Testis (tissue), 3 donors: ENCODE results near the gene ABAT. TPM values are rescaled to one million over a fixed set of nuclear protein-coding genes. Genes with fewer than 3 reads are reported as not detected.
A peak's percentile ranks its signal among the peaks of the same experiment; 100 is the strongest.

Experiments used
- DNase-seq: peaks from one replicate; pipeline ENCODE4 v3.0.0-alpha.2; 2019
- H3K27ac ChIP-seq, 2 donors: fragments of 200-600 bp; sonication (generic); one replicate each; pipeline ENCODE4 v1.5.1; 2019
- H3K27me3 ChIP-seq: fragments of 200-600 bp; sonication (generic); one replicate; pipeline ENCODE4 v1.5.1; 2019
- H3K36me3 ChIP-seq: fragments of 200-600 bp; sonication (generic); one replicate; pipeline ENCODE4 v1.5.1; 2017; ENCODE audit warnings: low read depth; ENCODE audit errors: missing control alignments
- H3K4me1 ChIP-seq: fragments of 200-600 bp; sonication (generic); one replicate; pipeline ENCODE4 v1.5.1; 2019
- H3K4me3 ChIP-seq, 2 donors: fragments of 200-600 bp; sonication (generic); one replicate each; pipeline ENCODE4 v1.5.1; 2017 to 2019
- H3K9me3 ChIP-seq: fragments of 200-600 bp; sonication (generic); one replicate; pipeline ENCODE4 v1.5.1; 2017
- CTCF ChIP-seq, 3 experiments: fragments of 450-650 bp in 2 of 3; fragments of 200-600 bp in 1 of 3; sonication (generic) in 1 of 3; IDR thresholded peaks; one replicate each; pipeline ENCODE4 v1.5.1; 2016 to 2019; ENCODE audit warnings: antibody characterized with exemption in 3 of 3, mild to moderate bottlenecking in 2 of 3, moderate library complexity in 1 of 3
- POLR2A ChIP-seq: fragments of 450-650 bp; IDR thresholded peaks from one replicate; pipeline ENCODE4 v1.6.1; 2017; ENCODE audit warnings: antibody characterized with exemption, mild to moderate bottlenecking, moderate library complexity
- WGBS, 2 donors: methylation state at CpG; one replicate each; pipeline ENCODE4 v1.1.5; 2018; 5-methylcytosine and 5-hydroxymethylcytosine counted together
- intact Hi-C: fragments of 100-400 bp; cut with DNase I; formaldehyde crosslinking; loops from one replicate; pipeline ENCODE4 v1.15.1; 2023; ENCODE audit warnings: low total_unique reads
- polyA plus RNA-seq: library from polyadenylated mRNA; stranded (reverse); fragments of 350-450 nt; fragmentation: Illumina TruSeq; extraction: RNeasy Lipid Tissue Mini Kit (QIAGEN cat#74804); gene quantifications from one replicate; pipeline ENCODE4 v1.2.3, GENCODE V29; 2014; ENCODE audit warnings: low read depth, low replicate concordance; ENCODE audit not compliant: insufficient read depth
- total RNA-seq, 2 donors: library from RNA; depleted of rRNA; stranded (reverse); fragments of >200 nt; gene quantifications; one replicate each; pipeline ENCODE4 v1.2.3, GENCODE V29; 2016

Gene ABAT
- total and polyA plus RNA-seq, 3 donors from 2014 or later: 25.3 to 108 (median 71.7) TPM

- WGBS, 2 donors: 71 to 82% methylated on average over 9 of the region's 9 CpGs
- DNase-seq: no peak
- Histone ChIP-seq H3K9me3 (no peaks in the 10 kb centered on the region), H3K4me1 (no peaks in the 10 kb centered on the region), H3K4me3 (no peak overlapping the region), H3K27me3 (no peaks in the 10 kb centered on the region), H3K27ac (no peak overlapping the region), H3K36me3 (no peaks in the 10 kb centered on the region)
- no peak for TF ChIP-seq CTCF (IDR thresholded peaks at IDR 0.05)
- TF ChIP-seq POLR2A: no peak
- intact Hi-C loops: no loop called here
These were observed 8.3 kb downstream of the ABAT start for GRCh38 chr16:8682551-8683259.

GRCh38 chr16:8683640-8684039, 9.2 kb downstream of the ABAT start:
- Histone ChIP-seq H3K4me3 (no peak overlapping the region), H3K27ac (no peak overlapping the region), H3K9me3 (no peaks in the 10 kb centered on the region), H3K36me3 (no peaks in the 10 kb centered on the region), H3K27me3 (no peaks in the 10 kb centered on the region), H3K4me1 (no peaks in the 10 kb centered on the region)
- intact Hi-C loops: no loop called here
- DNase-seq: no peak
- TF ChIP-seq POLR2A (no peak), CTCF (IDR thresholded peaks at IDR 0.05) (no peak)
- 69 to 81% methylated on average over 4 of the region's 4 CpGs for WGBS, 2 donors

- WGBS, 2 donors: 57 to 61% methylated on average over 3 of the region's 3 CpGs
- no peak for TF ChIP-seq CTCF (IDR thresholded peaks at IDR 0.05)
- no peak for TF ChIP-seq POLR2A
- Histone ChIP-seq H3K4me3 (no peak overlapping the region), H3K4me1 (no peaks in the 10 kb centered on the region), H3K36me3 (no peaks in the 10 kb centered on the region), H3K27ac (no peak overlapping the region), H3K9me3 (no peaks in the 10 kb centered on the region), H3K27me3 (no peaks in the 10 kb centered on the region)
- no peak for DNase-seq
- intact Hi-C loops: no loop called here
These were observed 11.2 kb downstream of the ABAT start for GRCh38 chr16:8685617-8686016.

GRCh38 chr16:8686031-8686621, 11.7 kb downstream of the ABAT start:
- peak; percentile 29 for DNase-seq
- WGBS, 2 donors: 25 to 47% methylated on average over 7 of the region's 7 CpGs
- Histone ChIP-seq H3K27ac (no peak overlapping the region), H3K36me3 (no peaks in the 10 kb centered on the region), H3K4me1 (no peaks in the 10 kb centered on the region), H3K9me3 (no peaks in the 10 kb centered on the region), H3K27me3 (no peaks in the 10 kb centered on the region), H3K4me3 (no peak overlapping the region)
- intact Hi-C loops: no loop called here
- TF ChIP-seq POLR2A: no peak
- no peak for TF ChIP-seq CTCF (IDR thresholded peaks at IDR 0.05)

GRCh38 chr16:8686879-8687278, 12.5 kb downstream of the ABAT start:
- no peak for TF ChIP-seq CTCF (IDR thresholded peaks at IDR 0.05)
- no peaks in the 10 kb centered on the region for H3K27me3 ChIP-seq
- WGBS, 2 donors: 88 to 92% methylated on average over 9 of the region's 9 CpGs

More at GRCh38 chr16:8686879-8687278, 12.5 kb downstream of the ABAT start:
- Histone ChIP-seq H3K4me3 (no peak overlapping the region), H3K36me3 (no peaks in the 10 kb centered on the region), H3K27ac (no peak overlapping the region), H3K9me3 (no peaks in the 10 kb centered on the region), H3K4me1 (no peaks in the 10 kb centered on the region)
- no peak for DNase-seq
- intact Hi-C loops: no loop called here
